ENCODE measurements around the gene HYKK. TPM values are rescaled to one million over a fixed set of nuclear protein-coding genes. Genes with fewer than 3 reads are reported as not detected.

Gene HYKK
- total and polyA plus RNA-seq, 9 of the 15 experiments (the other 6 are each of a cell fraction or from before 2014, with no cell fraction given), result 1.9 to 6.1 (median 4.3) TPM

- TF ChIP-seq, protein P1, sequence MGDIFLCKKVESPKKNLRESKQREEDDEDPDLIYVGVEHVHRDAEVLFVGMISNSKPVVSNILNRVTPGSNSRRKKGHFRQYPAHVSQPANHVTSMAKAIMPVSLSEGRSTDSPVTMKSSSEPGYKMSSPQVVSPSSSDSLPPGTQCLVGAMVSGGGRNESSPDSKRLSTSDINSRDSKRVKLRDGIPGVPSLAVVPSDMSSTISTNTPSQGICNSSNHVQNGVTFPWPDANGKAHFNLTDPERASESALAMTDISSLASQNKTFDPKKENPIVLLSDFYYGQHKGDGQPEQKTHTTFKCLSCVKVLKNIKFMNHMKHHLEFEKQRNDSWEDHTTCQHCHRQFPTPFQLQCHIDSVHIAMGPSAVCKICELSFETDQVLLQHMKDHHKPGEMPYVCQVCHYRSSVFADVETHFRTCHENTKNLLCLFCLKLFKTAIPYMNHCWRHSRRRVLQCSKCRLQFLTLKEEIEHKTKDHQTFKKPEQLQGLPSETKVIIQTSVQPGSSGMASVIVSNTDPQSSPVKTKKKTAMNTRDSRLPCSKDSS (IDR thresholded peaks at IDR 0.05; ENCODE audit: low read depth, partially characterized antibody), result no peak
- TF ChIP-seq FOXJ2 (tag; IDR thresholded peaks at IDR 0.05), result no peak
- TF ChIP-seq ADNP (tag; IDR thresholded peaks at IDR 0.05), result no peak
- TF ChIP-seq ZNF324 (CRISPR knock-in tag; IDR thresholded peaks at IDR 0.05), result no peak
- TF ChIP-seq, protein P2, sequence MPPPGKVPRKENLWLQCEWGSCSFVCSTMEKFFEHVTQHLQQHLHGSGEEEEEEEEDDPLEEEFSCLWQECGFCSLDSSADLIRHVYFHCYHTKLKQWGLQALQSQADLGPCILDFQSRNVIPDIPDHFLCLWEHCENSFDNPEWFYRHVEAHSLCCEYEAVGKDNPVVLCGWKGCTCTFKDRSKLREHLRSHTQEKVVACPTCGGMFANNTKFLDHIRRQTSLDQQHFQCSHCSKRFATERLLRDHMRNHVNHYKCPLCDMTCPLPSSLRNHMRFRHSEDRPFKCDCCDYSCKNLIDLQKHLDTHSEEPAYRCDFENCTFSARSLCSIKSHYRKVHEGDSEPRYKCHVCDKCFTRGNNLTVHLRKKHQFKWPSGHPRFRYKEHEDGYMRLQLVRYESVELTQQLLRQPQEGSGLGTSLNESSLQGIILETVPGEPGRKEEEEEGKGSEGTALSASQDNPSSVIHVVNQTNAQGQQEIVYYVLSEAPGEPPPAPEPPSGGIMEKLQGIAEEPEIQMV (tag; conservative IDR thresholded peaks at IDR 0.05; ENCODE audit: low read depth), result no peak
- TF ChIP-seq, protein P3, sequence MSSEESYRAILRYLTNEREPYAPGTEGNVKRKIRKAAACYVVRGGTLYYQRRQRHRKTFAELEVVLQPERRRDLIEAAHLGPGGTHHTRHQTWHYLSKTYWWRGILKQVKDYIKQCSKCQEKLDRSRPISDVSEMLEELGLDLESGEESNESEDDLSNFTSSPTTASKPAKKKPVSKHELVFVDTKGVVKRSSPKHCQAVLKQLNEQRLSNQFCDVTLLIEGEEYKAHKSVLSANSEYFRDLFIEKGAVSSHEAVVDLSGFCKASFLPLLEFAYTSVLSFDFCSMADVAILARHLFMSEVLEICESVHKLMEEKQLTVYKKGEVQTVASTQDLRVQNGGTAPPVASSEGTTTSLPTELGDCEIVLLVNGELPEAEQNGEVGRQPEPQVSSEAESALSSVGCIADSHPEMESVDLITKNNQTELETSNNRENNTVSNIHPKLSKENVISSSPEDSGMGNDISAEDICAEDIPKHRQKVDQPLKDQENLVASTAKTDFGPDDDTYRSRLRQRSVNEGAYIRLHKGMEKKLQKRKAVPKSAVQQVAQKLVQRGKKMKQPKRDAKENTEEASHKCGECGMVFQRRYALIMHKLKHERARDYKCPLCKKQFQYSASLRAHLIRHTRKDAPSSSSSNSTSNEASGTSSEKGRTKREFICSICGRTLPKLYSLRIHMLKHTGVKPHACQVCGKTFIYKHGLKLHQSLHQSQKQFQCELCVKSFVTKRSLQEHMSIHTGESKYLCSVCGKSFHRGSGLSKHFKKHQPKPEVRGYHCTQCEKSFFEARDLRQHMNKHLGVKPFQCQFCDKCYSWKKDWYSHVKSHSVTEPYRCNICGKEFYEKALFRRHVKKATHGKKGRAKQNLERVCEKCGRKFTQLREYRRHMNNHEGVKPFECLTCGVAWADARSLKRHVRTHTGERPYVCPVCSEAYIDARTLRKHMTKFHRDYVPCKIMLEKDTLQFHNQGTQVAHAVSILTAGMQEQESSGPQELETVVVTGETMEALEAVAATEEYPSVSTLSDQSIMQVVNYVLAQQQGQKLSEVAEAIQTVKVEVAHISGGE (CRISPR knock-in tag; IDR thresholded peaks at IDR 0.05), result peak in 1 of 3 experiments; percentile 57; a peak in 1 of 6 replicates
- no peak for TF ChIP-seq ZMIZ1 (IDR thresholded peaks at IDR 0.05; ENCODE audit: low read depth in 2 of 2, low read length in 2 of 2)
- no peak for TF ChIP-seq RBM14 (IDR thresholded peaks at IDR 0.05; ENCODE audit: borderline replicate concordance, insufficient read depth, low read depth, low read length)
- TF ChIP-seq, protein P4, sequence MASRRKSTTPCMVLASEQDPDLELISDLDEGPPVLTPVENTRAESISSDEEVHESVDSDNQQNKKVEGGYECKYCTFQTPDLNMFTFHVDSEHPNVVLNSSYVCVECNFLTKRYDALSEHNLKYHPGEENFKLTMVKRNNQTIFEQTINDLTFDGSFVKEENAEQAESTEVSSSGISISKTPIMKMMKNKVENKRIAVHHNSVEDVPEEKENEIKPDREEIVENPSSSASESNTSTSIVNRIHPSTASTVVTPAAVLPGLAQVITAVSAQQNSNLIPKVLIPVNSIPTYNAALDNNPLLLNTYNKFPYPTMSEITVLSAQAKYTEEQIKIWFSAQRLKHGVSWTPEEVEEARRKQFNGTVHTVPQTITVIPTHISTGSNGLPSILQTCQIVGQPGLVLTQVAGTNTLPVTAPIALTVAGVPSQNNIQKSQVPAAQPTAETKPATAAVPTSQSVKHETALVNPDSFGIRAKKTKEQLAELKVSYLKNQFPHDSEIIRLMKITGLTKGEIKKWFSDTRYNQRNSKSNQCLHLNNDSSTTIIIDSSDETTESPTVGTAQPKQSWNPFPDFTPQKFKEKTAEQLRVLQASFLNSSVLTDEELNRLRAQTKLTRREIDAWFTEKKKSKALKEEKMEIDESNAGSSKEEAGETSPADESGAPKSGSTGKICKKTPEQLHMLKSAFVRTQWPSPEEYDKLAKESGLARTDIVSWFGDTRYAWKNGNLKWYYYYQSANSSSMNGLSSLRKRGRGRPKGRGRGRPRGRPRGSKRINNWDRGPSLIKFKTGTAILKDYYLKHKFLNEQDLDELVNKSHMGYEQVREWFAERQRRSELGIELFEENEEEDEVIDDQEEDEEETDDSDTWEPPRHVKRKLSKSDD (conservative IDR thresholded peaks at IDR 0.05; ENCODE audit: low read length), result no peak
- TF ChIP-seq CREB5 (CRISPR knock-in tag; IDR thresholded peaks at IDR 0.05), result no peak
These were observed 32.9 kb downstream of the HYKK start, which contains the start of gene PSMA4 (continued) for GRCh38 chr15:78540141-78540870.
